COLO829 (cell line): ENCODE measurements around the gene COX7B2.

Source experiments
- DNase-seq: peaks from one replicate; pipeline ENCODE4 v3.0.0; 2012; ENCODE audit warnings: low spot score

Gene COX7B2, protein sequence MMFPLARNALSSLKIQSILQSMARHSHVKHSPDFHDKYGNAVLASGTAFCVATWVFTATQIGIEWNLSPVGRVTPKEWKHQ

DNA sequence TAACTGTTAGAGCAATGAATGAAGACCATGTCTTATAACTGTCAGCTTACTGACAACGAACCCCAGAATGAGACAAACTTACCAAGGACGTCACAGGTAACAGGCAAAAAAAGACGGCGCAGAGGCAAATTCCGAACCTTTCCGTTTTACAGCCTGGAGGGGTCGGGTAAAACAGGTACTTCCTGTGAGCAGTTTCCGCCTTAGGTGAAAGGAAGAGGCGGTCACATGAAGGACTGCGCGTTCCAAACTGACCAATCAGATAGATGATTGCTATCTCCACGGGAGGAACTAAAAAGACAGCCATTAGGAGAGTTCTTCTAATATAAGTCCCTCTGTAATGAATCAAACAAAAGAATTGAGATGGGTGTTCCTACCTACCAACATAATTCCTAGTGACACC is at the start of gene COX7B2:
TSS of gene COX7B2 (minus strand) at position 168 of the 400 bp plus-strand sequence. CDS start 174,053 bp downstream, outside the sequence.
- no peak for DNase-seq

DNA sequence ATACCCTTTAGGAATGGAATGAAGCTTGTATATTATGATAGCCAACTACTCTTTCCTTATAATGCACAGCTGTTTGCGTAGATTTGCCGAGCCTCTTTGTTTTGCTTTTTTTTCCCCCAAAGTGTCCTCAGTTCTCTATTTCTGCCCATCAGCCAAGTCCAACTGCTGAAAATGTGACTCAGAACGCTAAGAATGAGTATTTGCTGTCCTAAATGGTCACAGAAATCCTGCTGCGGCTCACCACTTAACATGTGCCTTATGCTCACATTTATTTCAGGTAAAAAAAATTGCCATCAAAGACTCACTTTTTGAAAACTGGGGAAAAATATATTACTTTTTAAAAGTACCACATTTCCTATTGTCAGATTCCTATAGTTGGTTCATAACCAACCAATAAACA is 47.4 kb upstream of the COX7B2 start:
- no peak for DNase-seq

DNA sequence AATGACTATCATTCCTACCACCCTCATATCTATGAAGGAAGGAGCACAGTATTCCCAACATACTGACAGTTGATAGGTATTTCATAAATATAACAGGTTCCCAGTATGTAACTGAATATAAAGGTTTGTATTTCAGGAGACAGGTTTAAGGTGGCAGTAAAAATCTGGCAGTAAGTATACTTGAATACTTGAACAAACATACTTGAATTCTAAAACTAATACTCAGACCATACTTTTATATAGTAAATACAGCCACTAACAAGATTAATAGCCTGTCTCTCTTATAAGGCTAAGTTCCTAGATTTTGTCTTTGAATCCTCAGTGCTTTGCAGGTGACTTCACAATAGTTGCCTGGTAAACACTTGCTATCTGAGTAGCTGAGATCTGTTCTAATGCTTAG is 46.6 kb upstream of the COX7B2 start:
- no peak for DNase-seq

DNA sequence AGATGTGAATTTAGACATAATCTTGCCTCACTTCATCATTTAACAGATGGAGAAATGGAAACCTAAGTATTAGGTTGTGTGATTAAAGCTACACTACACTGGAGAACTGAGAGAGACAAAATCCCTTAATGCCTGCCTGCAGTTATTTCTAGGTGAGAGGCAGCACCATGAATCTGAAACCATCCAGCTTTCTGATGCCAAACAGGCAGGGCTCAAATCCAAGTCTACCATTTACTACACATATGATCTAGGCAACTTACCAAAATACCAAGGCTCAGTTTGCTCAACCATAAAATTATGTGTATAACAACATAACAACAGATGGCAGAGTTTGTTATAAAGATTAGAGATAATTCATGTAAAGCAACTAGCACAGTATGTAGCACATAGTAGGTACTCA is 45.6 kb upstream of the COX7B2 start:
- no peak for DNase-seq

DNA sequence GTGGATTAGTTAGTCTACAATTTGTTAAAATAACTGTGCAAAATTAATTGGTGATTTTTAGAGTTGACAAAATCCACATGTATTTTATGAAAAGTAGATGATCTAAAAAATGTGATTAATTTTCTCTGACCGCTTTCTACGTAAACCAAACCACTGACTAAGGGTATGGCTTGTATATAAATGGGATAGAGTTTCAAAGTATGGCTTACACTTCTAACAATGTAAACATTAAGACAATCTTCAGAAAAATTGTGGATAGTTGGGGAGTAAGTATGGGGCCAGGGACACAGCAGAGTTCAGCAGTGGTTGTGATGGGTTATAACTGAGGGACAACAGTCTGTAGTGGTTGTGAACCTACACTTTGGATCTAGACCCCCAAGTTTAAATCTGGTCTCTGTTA is 44.5 kb upstream of the COX7B2 start:
- DNase-seq = no peak

DNA sequence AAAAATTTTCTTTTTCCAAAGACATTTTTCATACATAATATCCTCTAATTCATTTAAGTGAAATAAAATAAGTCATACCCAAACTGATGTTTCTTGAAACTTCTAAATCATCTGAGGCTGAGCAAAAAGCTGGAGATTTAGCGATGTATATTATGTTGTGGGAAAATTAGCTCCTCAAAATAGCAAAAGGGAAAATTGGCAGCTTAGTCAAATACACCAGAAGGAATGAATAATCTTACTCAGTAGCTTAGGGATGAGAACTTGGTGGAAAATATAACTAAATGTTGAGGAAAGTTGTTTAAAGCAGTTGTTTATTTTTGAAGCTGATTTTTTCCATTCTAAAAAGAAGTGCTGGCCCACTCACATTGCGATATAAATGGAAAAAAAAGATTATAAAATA is 43.4 kb upstream of the COX7B2 start:
- DNase-seq = no peak

DNA sequence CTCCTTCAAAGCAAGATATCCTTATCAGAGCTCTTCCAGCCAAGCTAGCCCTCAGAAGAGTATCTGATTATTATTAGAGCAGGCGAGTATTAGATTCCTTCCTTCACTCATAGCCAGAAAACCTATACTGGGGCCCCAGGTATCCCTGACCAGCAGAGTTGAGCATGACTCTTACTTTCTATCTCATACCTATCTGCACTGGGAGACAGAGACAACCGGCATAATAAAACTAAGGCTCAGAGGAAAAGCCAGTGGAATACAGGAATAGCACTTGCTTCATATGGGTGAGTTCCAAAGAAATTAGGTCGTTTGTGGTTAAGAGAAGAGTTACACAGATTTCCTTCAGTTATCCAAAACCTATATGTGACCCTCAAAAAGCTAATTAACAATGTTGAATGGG is 41.8 kb upstream of the COX7B2 start:
- DNase-seq = no peak

DNA sequence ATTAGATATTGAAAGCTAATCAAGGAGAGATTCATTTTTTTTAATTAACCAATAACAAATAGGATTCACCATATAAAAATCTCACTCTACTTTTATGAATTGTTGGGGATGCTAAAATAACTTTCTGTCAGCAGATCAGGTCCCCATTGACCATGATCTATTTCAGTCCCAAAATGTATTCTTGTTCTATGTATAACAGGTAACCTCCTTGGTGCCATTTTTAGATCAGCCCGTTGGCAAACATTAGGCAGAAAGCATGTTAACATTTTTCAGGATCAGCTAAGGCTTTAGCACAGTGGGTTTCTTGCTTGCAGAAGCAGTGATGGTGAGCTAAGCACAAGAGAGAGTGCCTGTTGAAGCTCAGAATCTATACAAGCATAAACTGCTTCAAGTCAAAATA is 40.8 kb upstream of the COX7B2 start:
- DNase-seq = no peak

DNA sequence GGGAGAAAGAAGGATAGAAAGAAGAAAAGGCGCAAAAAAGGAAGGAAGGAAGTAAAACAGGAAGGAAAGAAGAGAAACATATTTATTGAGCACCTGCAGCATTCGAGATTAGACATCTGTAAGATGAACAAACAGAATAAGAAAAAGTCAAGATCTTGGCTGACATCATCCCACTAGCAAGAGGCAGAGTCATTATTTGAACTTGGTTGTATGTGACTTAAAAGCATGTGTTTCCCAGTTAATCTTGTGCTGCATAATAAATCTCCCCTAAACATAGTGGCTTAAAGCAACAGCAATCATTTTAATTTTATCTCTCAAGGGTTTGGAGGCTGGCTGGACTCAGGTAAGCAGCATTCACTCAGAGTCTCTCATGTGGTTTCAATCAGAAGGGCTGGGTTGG is 38.5 kb upstream of the COX7B2 start:
- DNase-seq = no peak

DNA sequence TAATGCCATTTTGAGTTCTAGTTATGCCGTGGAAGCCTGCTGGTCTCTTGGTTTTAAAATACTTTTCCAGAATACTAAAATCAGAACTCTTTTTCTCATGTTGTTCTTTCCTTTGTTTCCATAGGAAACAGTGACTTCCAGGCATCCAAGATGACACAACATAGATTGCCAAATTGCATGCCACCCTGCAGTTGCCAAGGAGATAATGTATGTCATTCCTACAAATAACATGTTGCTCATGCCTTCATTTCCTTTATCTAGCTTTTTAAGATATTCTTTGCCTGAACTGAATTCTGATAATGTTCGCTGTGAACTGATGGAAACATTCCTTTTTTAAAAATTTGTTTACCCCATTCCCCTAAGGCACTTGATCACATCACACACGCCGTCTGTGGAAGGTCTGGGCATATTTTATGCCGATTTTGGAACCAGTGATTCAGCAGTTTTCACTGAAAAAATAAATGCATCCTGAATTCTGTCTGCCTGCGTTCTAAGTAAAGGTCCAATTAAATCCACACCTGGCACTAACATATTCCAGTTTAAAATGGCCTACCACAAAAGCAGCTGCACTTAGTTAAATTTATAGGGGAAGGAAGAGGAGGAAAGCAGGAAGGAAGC is 38.0 kb upstream of the COX7B2 start:
- DNase-seq = no peak

DNA sequence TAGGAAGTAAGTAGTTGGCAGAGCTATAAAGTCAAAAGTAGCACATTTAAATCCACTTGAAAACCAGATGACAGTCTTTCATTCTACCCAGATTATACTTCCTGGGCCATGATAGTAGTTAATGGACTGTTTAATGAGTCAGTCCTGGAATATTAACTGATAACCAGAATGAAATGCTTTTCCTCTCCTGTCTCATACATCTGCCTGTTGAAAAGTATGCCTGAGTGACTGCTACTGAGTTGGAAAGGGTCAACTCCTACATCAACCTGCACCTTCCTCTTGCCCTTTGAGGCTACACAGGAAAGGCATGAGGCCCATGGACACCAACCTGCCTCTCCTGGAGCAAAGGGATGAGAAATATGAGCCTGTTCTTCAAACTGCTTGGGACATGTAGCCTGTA is 36.0 kb upstream of the COX7B2 start:
- DNase-seq = no peak

DNA sequence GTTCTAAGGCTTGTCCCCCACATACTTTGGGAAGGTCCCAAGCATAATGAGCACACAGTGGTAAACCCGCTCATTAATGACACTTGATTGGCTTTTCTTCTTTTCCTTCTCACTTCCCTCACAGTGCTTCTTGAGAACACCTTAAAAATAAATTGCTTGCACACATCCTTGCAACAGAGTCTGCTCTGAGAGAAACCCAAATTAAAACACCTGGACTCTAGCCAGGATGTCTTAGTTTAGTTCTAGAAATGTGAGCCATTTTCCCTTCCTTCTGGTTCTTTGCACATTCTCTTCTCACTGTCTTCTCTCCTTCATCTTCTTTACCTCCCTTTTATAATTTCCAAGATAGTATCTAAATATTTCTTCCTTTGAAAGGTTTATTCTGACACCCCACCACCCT is 35.3 kb upstream of the COX7B2 start:
- no peak for DNase-seq

DNA sequence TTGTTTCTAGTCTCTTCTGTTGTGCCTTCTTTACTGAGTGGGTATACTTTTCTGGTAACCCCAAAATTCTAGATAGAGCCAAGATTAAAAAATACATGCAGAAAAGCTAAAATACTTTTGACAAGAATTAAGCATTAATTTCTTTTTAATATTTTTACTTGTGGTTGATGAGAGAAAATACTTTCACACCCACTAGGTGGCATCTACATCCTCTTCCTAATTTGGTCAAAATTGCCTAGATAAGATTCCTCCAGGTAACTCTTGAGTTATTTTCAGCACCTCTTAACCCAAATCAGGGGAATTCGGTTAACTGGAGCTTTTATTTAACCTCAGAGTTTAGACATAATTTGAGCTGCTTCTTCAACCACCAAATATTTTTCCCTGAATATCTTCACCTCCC is 28.4 kb upstream of the COX7B2 start:
- no peak for DNase-seq

DNA sequence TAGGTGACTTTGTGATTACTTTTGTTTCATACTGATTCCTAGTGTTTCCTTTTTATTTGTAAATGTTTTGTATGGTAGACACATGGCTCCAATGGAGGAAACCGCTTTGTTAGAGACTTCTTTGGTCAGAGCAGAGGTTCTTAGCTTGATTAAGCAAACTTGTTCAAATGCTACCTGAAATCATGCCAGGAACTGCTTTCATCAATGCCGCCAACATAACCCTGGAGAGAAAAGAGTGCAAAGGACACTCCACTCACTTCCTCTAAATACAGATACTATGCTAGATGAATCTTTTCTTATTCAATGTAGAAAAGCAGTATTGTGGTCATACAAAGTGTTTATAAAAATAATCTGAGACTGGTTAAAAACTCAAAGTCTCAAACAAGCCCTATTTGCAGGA is 25.7 kb upstream of the COX7B2 start:
- no peak for DNase-seq

DNA sequence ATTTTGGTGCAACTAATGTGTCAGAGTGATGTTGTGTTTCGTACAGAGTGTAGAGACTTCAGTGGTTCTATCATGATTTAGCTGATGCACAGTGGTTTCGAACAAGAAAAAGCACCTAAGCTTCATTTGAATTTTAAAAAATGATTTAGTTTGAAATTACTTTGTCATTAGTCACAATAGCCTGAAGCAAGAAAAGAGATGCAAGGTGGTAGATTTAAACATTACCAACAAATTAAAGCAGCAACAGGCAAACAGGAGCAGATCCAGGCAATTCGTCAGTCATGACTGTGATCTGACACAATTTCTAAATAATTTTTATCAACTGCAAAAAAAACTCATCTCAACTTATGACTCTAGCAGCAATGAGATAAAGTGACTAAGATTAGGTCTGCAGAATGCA is 24.6 kb upstream of the COX7B2 start:
- DNase-seq = no peak

DNA sequence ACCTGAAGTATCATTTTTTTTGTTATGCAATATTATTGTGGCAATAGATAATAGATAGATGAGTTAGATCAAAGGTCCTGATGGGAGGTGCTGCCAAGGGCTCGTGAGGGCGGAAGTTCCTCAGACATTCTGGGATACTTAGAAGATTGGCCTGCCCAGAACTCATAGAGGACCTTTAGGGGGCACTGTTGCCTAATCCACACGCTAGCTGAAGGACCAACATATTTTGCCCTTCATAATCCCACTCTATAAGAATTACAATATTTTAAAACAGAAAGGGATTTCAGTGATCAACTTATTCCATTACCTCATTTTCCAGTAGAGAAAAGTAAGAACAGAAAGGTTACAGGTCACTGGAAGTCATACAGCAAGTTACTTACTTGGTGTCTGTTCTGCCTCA is 22.9 kb upstream of the COX7B2 start:
- peak; percentile 25 for DNase-seq

DNA sequence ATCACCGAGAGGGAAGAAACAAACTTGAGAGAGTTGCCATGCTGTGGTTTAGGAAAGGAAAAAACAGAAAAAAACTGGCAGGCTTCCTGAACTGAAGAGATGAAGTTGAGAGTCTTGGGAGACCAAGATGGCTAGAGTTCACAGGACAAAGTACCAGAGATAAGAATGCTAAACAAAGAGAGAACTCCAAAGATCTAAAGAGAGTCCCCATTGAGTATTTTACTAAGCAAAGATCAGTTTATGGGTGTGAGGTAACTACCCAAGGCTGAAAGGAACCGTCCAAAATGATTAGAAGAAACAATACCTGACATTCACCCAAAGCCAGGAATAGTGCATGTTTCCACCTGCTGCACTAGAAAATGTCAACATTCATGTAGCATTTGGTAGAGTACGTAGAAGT is 21.8 kb upstream of the COX7B2 start:
- DNase-seq = no peak

DNA sequence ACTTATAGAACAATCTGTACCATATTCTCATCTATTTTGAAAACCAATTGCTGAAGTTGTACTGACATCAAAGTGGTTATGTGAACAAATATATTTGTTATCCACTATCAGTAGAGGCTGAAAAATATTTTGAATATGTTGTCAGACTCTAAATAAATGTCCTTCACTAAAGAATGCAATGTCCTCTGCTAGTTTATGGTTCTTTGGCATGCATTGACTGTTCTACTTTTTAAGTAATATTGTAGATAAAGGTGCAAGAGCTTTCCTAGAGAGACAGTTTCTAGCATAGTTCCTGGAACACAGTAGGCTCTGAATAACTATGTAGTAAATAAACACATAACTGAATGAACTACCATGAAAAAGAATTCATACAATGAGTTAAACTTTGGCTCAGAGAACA is 18.2 kb upstream of the COX7B2 start:
- no peak for DNase-seq

DNA sequence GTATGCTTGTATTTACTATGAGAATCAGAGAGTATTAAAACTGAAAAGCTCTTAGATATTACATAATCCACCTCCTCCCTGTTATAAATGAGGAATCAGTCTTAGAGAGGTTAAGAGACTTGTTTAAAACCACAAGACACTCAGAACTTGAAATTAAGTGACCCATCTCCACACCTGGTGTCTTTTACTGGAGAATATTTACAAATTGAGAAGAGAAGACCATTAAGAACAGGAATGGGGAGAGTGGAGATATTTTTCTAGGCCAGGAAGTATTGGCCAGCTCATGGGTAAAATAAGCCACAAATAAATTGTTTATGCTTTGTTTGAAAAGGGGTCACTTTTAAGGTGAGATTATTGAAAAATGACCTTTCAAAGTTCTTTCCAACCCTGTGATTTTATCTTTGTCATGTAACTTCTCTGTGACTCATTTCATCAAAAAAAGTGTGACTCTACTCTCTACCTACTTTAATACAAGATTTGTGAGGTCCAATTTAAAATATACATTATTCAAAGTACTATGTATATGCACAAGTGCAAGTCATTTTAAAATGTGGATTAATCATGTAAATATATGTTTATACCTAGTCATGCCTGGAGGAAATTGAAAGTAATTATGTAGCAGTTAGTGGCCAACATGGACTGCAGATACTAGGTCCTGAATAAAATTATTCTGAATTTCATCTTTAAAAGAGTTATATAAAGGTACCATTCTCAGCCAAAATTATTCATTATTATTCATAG is 15.9 kb upstream of the COX7B2 start:
- no peak for DNase-seq

DNA sequence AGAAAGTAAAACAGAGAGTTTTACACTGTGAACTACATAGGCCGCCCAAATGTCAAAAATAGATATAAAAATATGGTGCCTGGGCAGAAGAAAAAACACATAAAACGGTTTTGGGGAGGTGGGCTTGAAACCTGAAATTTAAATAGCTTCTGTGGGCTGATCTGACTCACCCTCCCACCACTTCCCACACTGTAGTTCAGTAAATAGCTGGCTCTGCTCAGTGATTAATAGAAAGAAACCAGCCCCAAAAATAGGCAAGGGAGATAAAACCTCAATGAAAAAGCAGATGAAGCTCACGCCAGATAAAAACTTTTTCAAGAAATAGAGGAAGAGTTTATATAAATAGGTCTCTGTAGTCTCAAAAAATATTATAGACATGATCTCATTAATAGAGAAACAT is 13.2 kb upstream of the COX7B2 start:
- no peak for DNase-seq

DNA sequence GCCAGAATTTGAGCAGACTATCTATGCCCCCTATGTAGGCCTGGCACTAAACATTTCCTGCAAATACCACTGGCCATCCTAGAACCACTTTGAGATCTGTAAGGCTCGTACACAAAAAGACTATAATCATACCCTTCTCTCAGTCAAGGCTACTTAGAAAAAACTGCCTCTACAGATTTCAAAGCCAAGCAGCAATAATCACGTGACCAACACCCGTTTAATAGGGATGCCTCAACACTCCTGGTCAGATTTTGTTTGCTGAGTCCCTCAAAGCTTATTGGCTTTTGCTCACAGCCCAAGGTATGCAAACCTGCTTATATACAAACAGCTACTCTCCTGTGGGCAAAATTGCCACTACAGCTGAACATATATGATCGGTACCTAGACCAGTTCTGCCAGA is 897 bp downstream of the COX7B2 start:
- DNase-seq = no peak

DNA sequence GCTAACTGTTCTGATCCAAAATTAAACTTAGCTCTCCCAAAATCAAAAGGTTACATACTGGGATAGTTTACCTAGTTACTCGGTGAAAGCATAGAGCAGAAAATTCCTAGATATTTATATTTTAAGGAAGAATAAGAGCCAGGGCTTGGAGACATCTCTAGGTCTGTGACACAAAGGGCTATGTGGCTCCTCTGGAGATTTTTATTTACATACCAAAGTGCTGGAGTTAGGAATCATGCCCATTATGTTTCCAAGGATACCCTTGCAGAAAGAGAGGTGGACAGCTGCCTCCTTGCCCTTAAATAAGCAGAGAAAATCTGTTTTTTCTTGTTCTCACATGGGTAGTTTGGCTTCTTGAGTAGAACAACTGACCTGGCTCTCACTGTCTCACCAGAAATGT is 9.0 kb downstream of the COX7B2 start:
- DNase-seq = no peak

DNA sequence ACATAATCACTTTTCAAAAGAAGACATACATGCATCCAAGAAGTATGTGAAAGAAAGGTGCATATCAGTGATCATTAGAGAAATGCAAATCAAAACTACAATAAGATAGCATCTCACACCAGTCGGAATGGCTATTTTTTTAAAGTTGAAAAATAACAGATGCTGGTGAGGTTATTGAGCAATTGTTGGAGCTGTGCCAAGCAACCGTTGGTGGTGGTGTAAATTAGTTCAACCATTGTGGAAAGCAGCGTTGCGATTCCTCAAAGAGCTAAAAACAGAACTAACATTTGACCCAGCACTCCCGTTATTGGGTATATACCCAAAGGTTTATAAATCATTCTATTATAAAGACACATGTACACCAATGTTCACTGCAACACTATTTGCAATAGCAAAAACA is 14.2 kb downstream of the COX7B2 start:
- no peak for DNase-seq

DNA sequence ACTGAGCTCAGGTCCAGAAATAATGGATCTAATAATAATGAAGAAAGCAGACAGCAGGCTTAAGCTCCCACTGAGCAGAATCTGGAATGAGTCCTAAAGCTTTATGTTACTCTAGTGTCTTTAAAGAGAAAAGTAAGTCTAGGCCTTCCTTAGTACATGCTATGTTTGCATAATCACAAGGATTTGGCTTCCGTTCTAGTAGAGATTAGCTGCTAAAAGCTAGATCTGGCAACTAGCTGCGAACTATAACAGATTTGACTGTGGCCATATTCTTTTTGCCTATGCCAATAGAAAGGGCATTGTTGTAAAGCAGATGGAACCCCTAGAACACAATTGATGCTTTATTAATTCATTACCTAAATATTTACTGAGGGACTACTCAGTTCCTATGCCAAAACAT is 19.0 kb downstream of the COX7B2 start:
- no peak for DNase-seq
